LNCaP clone FGC (cell line): ENCODE measurements around the gene GAS2.

Experiments
- DNase-seq: peaks from one replicate; pipeline ENCODE4 v3.0.0-alpha.2; 2011; ENCODE audit warnings: low read depth
- H3K4me3 ChIP-seq: 2 replicates; pipeline ENCODE4 v1.5.1; 2011; ENCODE audit warnings: mild to moderate bottlenecking, low read depth, low read length, control low read depth
- CTCF ChIP-seq: IDR thresholded peaks from 2 replicates; pipeline ENCODE4 v1.5.1; 2012; ENCODE audit warnings: mild to moderate bottlenecking; ENCODE audit not compliant: control insufficient read depth, insufficient read depth; ENCODE audit errors: extremely low read depth

The GAS2 gene

GRCh38 chr11:22779850-22780249 is 113.4 kb downstream of the GAS2 start:
- no peak for TF ChIP-seq CTCF
- no peak for DNase-seq
- H3K4me3 ChIP-seq = no peak overlapping the region

GRCh38 chr11:22780952-22781593 is 114.7 kb downstream of the GAS2 start:
- no peak for TF ChIP-seq CTCF
- no peak for DNase-seq
- H3K4me3 ChIP-seq = no peak overlapping the region

- no peak for DNase-seq
- no peak for TF ChIP-seq CTCF
- no peak overlapping the region for H3K4me3 ChIP-seq
These were observed 118.8 kb downstream of the GAS2 start for GRCh38 chr11:22785251-22785650.

- no peak for TF ChIP-seq CTCF
- DNase-seq = no peak
- H3K4me3 ChIP-seq = no peak overlapping the region
These were observed 120.1 kb downstream of the GAS2 start for GRCh38 chr11:22786475-22786874.

GRCh38 chr11:22787055-22787454 is 120.6 kb downstream of the GAS2 start:
- TF ChIP-seq CTCF = no peak
- no peak overlapping the region for H3K4me3 ChIP-seq
- no peak for DNase-seq

- DNase-seq = no peak
- H3K4me3 ChIP-seq = no peak overlapping the region
- TF ChIP-seq CTCF = peak; percentile 68
These were observed 121.2 kb downstream of the GAS2 start for GRCh38 chr11:22787551-22788162.

GRCh38 chr11:22792497-22792896 is 126.1 kb downstream of the GAS2 start:
- DNase-seq = no peak
- H3K4me3 ChIP-seq = no peak overlapping the region
- TF ChIP-seq CTCF = no peak
